ENCODE measurements around the gene SUSD4. TPM values are rescaled to one million over a fixed set of nuclear protein-coding genes. Genes with fewer than 3 reads are reported as not detected.

Gene SUSD4
- total and polyA plus RNA-seq, 10 of the 15 experiments (the other 5 are each of a cell fraction or from before 2014, with no cell fraction given), result 0.13 to 1.1 (median 0.26) TPM; not detected in 3

- Histone ChIP-seq H3K27ac (ENCODE audit: control insufficient read depth, insufficient read depth) (no peak overlapping the region), H4K20me1 (ENCODE audit: control insufficient read depth, insufficient read depth) (no peaks in the 10 kb centered on the region), H3K79me2 (ENCODE audit: control insufficient read depth, insufficient read depth, low read length) (no peaks in the 10 kb centered on the region), H2AFZ (ENCODE audit: control insufficient read depth, low read depth, low read length) (no peak overlapping the region), H3K36me3 (ENCODE audit: control insufficient read depth in 2 of 2, insufficient read depth in 2 of 2, low read length in 1 of 2) (no peaks in the 10 kb centered on the region), H3K9me3 (replicated peaks; ENCODE audit: control insufficient read depth, insufficient read depth, low read length) (no peaks in the 10 kb centered on the region), H3K4me2 (ENCODE audit: control insufficient read depth, insufficient read depth) (no peak overlapping the region), H3K27me3 (replicated peaks in 1 of 2; ENCODE audit: control insufficient read depth in 2 of 2, insufficient read depth in 2 of 2, low read length in 1 of 2) (no peaks in the 10 kb centered on the region; a peak in 1 of 4 replicates), H3K4me1 (ENCODE audit: control insufficient read depth, insufficient read depth, low read length) (no peaks in the 10 kb centered on the region), H3K4me3 (no peak overlapping the region), H3K9ac (ENCODE audit: control insufficient read depth, insufficient read depth, low read length) (no peak overlapping the region)
- ChIA-PET SMC1A (ENCODE audit: uncharacterized antibody, unreplicated experiment) (no interaction called here), POLR2A (no interaction called here), CTCF (no interaction called here), RAD21 (ENCODE audit: unreplicated experiment) (no interaction called here)
- WGBS (ENCODE audit: insufficient coverage, insufficient replicate concordance, low lambda C conversion rate, missing lambda C conversion rate), result 19% methylated on average over 2 of the region's 2 CpGs
- in situ Hi-C loops (cut with MboI), result no loop called here
- TF ChIP-seq SREBF1 (IDR thresholded peaks at IDR 0.05; ENCODE audit: low read length) (no peak), JUNB (IDR thresholded peaks at IDR 0.05) (no peak), MAX (IDR thresholded peaks at IDR 0.05; ENCODE audit: low read depth, low read length) (no peak), RCOR1 (conservative IDR thresholded peaks at IDR 0.05; ENCODE audit: low read depth, low read length) (no peak), ZSCAN29 (IDR thresholded peaks at IDR 0.05) (no peak), SREBF2 (IDR thresholded peaks at IDR 0.05; ENCODE audit: low read length) (no peak), CHD2 (IDR thresholded peaks at IDR 0.05; ENCODE audit: borderline replicate concordance, low read depth, low read length) (no peak), CEBPB (IDR thresholded peaks at IDR 0.05; ENCODE audit: borderline replicate concordance in 1 of 2, low read depth in 2 of 2, low read length in 2 of 2) (no peak), IKZF1 (conservative IDR thresholded peaks at IDR 0.05) (no peak), MLLT1 (IDR thresholded peaks at IDR 0.05) (no peak), SMC3 (IDR thresholded peaks at IDR 0.05; ENCODE audit: borderline replicate concordance, low read length) (no peak), HDAC2 (IDR thresholded peaks at IDR 0.05) (no peak), ATF7 (IDR thresholded peaks at IDR 0.05; ENCODE audit: low read depth) (no peak), POLR2AphosphoS2 (IDR thresholded peaks at IDR 0.05; ENCODE audit: low read depth, low read length) (no peak), REST (IDR thresholded peaks at IDR 0.05; ENCODE audit: low read depth, low read length) (no peak), BCL11A (IDR thresholded peaks at IDR 0.05; ENCODE audit: low read depth, low read length) (no peak), CREB1 (IDR thresholded peaks at IDR 0.05; ENCODE audit: low read depth) (no peak), ESRRA (IDR thresholded peaks at IDR 0.05; ENCODE audit: low read length) (no peak), USF1 (IDR thresholded peaks at IDR 0.05; ENCODE audit: borderline replicate concordance, extremely low read length, insufficient read depth, low read depth, low read length) (no peak), IRF5 (IDR thresholded peaks at IDR 0.05; ENCODE audit: borderline replicate concordance) (no peak)
- FAIRE-seq, result no peak
- no peak for ATAC-seq
- DNase-seq (ENCODE audit: low read depth, low spot score), result no peak
- intact Hi-C loops (cut with micrococcal nuclease; ENCODE audit: unreplicated experiment), result no loop called here
- no TSS peak for BruUV-seq (replicated peaks)
These were observed 49.2 kb upstream of the SUSD4 start for GRCh38 chr1:223413216-223413615.

All from GM12878 (cell line).